Stimulated activated CD4-positive, alpha-beta T cell treated with anti-CD3 and anti-CD28 coated beads, TNF-alpha, amount 100 ng/mL, for 48 hours (primary cell): ENCODE results near the gene UAP1L1.
A peak's percentile ranks its signal among the peaks of the same experiment; 100 is the strongest.
"Not testable (repeated sequence)": the region's sequence is repeated elsewhere in the genome, so short reads cannot be mapped to it uniquely, and the experiment has no call there.

ENCODE experiments used
- DNase-seq, 3 donors: peaks; one replicate each; pipeline ENCODE4 v3.0.0-alpha.2; 2020; ENCODE audit warnings: low read depth in 3 of 3

The UAP1L1 gene

DNA sequence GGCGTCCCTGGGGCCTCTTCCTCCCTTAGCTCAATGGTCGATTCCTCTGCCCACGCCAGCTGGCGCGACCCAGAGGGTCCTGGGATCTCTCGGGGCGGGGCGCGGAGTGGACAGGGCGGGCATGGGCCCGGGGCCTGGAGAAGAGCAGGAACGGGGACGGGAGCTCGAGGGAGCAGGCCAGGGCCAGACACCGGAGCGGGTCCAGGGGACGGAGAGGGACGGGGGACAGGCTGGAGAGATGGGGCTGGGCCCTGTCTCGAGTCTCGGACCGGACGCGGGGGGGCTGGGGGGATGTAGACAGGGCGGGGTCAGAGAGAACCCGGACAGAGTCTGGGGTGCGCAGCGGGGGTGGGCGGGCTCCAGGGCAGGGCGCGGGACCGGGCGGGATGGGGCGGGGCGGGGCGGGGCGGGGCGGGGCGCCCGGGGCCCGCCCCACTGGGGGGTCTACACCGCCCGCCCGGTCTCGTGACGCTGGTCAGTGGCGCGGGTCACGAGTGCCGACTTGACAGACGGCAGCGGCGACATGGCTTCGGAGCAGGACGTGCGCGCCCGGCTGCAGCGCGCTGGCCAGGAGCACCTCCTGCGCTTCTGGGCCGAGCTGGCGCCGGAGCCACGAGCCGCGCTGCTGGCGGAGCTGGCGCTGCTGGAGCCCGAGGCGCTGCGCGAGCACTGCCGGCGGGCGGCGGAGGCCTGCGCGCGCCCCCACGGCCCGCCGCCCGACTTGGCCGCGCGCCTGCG lies at the start of gene UAP1L1:
Gene UAP1L1 (plus strand): TSS at position 508 of the 738 bp plus-strand sequence. CDS start 16 bp downstream, at position 524.
- no peak for DNase-seq

GRCh38 chr9:137028263-137029057 lies 48.9 kb upstream of the UAP1L1 start:
- peak in 1 of 3 donors; percentile 64 for DNase-seq

GRCh38 chr9:137029058-137029936 lies 48.0 kb upstream of the UAP1L1 start:
- peak in 2 of 3 donors; percentile 63 to 80 for DNase-seq

GRCh38 chr9:137030006-137030405 lies 47.3 kb upstream of the UAP1L1 start:
- no peak for DNase-seq

DNA sequence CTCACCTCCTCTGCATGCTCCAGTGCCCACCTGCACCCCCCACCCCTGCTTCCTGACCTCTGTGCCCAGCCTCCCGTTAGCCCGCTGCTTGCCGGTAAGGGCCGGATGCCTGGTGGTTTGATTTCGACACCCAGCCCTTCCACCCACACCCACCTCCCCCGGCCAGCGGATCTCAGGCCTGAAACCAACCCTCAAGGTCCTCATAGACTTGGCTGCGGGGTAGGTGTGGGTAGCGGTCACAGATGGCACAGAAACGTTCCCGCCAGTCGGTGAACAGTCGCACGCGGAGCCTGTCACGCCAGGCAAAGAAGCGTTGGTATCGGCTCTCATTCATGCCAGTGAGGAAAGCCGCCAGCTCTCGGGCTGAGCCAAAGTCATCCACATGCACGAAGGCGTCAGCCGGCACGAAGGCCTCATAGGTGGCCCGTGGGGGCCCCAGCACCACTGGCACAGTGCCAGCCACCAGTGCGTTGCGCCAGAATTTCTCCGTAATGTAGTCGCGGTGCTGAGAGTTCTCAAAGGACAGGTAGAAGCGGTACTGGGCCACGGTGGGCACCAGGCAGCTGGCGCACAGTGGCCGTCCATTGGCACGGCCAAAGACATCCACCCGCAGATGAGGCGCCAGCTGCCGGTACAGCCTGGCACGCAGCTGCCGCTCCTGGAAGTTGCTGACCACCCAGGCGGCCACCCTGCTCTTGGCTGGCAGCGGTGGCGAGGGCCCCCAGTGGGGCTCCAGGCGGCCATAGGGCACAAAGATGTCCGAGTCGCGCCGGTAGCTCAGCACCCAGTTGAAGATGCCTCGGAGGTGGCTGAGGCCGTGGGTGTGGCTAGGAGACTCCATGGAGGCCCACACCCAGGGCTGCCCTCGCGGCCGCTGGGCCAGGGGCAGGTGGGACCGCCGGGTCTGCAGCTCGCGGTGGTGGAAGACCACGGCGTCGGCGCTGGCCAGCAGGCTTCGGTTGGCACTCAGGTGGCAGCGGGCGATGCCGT lies 46.5 kb upstream of the UAP1L1 start:
- no peak for DNase-seq

DNA sequence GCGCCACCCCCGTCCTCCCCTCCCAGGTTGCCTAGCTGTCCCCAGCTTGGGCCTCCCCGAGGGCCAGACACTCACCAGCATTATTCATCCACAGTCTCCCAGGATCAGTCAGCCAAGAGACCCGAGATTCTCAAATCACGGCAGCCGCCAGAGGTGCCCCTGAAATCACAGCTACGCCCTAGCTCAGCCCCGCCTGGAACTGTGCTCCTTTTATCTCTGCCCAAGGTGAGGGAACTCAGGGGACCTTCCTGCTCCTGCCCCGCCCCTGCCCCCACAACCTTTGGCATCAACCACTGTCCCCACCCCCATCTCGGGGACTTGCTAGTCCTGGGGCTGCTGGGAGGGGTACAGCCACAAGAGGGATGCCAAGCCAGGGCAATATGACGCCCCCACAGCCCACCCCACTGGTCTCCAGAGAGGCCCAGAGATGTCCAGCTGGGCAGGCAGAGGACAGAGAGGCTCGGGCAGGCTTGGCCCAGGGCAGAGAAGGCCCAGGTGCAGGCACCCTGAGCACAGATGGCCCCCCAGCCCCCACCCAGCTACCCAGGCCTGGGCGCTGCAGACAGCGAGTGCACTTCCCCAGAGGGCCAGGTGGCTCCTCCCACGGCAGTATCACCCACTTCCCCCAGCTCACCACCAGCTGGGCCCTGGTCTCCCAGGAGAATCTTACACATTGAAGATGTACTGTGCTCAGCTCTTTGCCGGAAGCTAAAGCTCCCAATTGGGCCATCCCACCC lies 45.2 kb upstream of the UAP1L1 start, which contains the start of gene FUT7:
Gene FUT7 (minus strand): TSS at position 185 of the 737 bp plus-strand sequence. CDS start 97 bp downstream, at position 88.
- no peak for DNase-seq

- no peak for DNase-seq
Measured at GRCh38 chr9:137032858-137033257, 44.5 kb upstream of the UAP1L1 start.

GRCh38 chr9:137033481-137033880 lies 43.8 kb upstream of the UAP1L1 start:
- DNase-seq, result not testable (repeated sequence)

DNA sequence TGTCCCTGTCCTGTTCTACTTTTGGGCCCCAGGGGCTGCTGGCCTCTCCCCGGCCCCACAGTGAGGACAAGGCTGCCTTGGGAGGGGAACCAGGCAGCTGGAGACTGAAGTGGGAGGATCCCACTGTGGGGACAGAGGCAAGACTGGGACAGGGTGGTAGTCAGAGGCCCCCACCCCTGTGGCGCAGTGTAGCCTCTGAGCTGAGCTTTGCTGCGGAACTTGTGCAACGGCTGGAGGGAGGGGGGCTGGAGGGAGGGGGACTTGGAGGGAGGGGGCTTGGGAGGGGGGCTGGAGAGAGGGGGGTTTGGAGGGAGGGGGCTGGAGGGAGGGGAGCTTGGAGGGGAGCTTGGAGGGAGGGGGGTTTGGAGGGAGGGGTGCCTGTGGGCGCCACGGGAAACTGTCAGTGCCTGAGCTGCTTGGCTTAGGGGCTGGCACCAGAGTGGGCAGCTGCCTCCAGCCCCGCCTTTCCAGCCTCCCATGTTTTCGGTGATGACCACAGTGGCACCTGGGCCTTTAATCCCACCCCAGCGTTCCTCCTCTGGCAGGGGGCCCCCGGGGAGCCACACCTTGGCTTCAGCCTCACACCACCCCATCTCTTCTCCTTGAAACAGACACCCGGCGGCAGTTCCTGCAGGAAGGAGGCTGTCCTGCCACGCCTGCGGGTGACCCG lies 43.1 kb upstream of the UAP1L1 start:
- no peak for DNase-seq

DNA sequence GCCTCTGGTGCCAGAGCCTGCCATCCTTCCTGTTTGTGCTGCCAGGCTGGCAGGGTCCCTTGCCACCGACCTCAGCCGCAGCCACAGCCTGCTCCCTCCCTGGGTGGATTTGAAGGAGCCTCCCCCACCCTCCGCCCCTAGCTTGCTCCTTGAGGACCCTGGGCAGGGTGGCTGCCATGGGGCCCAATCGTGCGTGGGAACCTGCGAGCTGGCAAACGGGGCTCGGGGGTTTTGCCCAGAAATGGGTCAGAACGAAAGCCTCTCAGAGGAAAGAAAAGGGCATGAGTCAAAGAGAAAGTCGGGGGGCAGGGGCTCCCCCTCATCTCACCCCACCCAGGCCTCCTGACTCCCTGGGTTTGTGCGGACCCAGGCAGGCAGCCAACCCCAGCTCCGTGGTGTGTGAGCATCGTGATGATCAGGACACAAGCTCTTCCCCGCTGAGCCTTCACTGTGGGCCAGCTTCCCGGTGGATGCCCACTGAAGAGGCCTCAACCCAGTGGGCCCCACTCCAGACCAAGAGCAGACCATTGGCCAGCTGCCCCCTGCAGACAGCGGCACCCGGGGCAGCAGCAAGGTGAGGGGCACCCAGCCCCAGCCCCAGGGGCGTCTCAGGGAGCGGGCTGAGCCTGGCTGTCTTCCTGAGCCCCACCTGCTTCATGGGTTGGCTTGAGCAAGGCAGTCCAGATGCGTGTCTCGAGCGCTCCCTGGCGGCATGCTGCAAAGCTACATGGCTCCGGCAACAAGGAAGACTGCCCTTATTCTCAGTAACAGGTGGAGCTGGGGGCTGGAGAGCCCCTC lies 42.4 kb upstream of the UAP1L1 start:
- peak; percentile 72 to 86 (median 77) for DNase-seq

- DNase-seq, result no peak
Measured at GRCh38 chr9:137035507-137035834, 41.8 kb upstream of the UAP1L1 start.

DNA sequence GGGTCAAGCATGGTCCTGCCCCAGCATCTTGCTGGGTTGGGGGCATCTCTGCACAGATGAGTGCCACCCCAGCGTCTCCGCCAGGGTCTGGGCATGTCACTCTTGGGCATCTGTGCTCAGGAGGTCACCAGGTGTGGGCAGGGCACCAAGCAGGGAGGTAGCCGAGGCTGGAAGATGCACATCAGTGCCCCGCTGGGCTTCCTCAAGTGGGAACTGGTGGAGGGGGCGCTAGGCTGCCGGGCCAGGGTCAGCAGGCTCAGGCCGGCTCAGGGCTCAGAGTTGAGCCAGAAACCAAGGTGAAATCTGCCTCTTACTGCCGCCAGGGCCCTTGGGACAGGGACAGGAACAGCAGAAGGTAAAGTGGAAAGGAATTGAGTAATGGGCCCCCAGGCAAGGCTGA lies 41.4 kb upstream of the UAP1L1 start:
- DNase-seq, result no peak

GRCh38 chr9:137037035-137037434 lies 40.3 kb upstream of the UAP1L1 start:
- no peak for DNase-seq

DNA sequence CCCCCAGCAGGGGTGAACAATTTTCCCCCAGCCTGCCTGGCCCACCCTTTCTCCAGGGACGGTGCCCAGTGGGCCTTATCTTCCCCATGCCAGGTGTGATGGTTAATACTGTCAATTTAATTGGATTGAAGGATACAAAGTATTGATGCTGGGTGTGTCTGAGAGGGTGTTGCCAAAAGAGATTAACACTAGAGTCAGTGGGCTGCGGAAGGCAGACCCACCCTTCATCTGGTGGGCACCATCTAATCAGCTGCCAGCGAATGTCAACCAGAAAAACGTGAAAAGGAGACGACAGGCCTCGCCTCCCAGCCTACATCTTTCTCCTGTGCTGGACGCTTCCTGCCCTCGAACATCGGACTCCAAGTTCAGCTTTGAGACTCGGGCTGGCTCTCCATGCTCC lies 39.8 kb upstream of the UAP1L1 start:
- no peak for DNase-seq

DNA sequence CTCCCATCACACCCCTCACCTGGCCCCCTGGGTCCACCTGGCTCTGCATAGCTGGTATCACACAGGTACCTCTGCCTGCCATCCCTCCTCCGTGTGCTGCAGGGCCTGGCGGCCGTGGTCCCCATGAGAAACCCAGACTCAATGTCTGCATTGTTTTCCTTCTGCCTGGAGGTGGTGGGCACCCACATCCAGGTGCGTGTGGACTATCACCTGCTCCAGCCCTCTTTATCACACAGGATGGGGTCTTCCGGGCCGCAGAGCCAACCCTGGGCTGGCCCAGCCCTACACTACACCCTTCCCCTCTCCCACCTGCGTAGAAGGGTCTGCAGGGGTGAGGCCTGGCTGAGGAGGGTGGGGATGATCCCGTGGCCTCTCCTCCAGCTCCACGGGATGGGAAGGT lies 38.4 kb upstream of the UAP1L1 start:
- DNase-seq, result no peak

GRCh38 chr9:137039611-137040366 lies 37.5 kb upstream of the UAP1L1 start:
- DNase-seq, result no peak

GRCh38 chr9:137040568-137040967 lies 36.7 kb upstream of the UAP1L1 start:
- DNase-seq, result no peak

GRCh38 chr9:137041124-137041523 lies 36.2 kb upstream of the UAP1L1 start:
- no peak for DNase-seq
